ENCODE results near the gene TEX53. TPM values are rescaled to one million over a fixed set of nuclear protein-coding genes. Genes with fewer than 3 reads are reported as not detected.

The TEX53 gene
- total and polyA plus RNA-seq, 2 experiments from 2014 or later = 0.44 TPM; not detected in 1

GRCh38 chr9:114678795-114679194 lies 21.2 kb upstream of the TEX53 start:
- H3K27ac ChIP-seq = no peak overlapping the region
- no peaks in the 10 kb centered on the region for H3K9me3 ChIP-seq (ENCODE audit: low read depth)
- no peak overlapping the region for H3K4me2 ChIP-seq
- no peak overlapping the region for H3K4me3 ChIP-seq
- H3K27me3 ChIP-seq = no peaks in the 10 kb centered on the region
- H3K9me2 ChIP-seq (replicated peaks; ENCODE audit: insufficient read depth) = no peaks in the 10 kb centered on the region
- H2AFZ ChIP-seq = no peak overlapping the region
- H3K4me1 ChIP-seq (ENCODE audit: insufficient read depth) = peaks cover 13% of the 10 kb centered on the region
- no peaks in the 10 kb centered on the region for H3K79me2 ChIP-seq
- no peaks in the 10 kb centered on the region for H4K20me1 ChIP-seq (ENCODE audit: insufficient read depth, poor library complexity, severe bottlenecking)
- no peak for DNase-seq (ENCODE audit: low spot score)
- H3K36me3 ChIP-seq (replicated peaks; ENCODE audit: insufficient read depth, low read depth) = no peaks in the 10 kb centered on the region
- TF ChIP-seq EZH2 (IDR thresholded peaks at IDR 0.05; ENCODE audit: borderline replicate concordance) (no peak), EZH2phosphoT487 (IDR thresholded peaks at IDR 0.05; ENCODE audit: low read depth, severe bottlenecking, unreplicated experiment) (no peak)
- TF ChIP-seq, protein P1, sequence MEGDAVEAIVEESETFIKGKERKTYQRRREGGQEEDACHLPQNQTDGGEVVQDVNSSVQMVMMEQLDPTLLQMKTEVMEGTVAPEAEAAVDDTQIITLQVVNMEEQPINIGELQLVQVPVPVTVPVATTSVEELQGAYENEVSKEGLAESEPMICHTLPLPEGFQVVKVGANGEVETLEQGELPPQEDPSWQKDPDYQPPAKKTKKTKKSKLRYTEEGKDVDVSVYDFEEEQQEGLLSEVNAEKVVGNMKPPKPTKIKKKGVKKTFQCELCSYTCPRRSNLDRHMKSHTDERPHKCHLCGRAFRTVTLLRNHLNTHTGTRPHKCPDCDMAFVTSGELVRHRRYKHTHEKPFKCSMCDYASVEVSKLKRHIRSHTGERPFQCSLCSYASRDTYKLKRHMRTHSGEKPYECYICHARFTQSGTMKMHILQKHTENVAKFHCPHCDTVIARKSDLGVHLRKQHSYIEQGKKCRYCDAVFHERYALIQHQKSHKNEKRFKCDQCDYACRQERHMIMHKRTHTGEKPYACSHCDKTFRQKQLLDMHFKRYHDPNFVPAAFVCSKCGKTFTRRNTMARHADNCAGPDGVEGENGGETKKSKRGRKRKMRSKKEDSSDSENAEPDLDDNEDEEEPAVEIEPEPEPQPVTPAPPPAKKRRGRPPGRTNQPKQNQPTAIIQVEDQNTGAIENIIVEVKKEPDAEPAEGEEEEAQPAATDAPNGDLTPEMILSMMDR (IDR thresholded peaks at IDR 0.05; ENCODE audit: poor library complexity) = no peak

DNA sequence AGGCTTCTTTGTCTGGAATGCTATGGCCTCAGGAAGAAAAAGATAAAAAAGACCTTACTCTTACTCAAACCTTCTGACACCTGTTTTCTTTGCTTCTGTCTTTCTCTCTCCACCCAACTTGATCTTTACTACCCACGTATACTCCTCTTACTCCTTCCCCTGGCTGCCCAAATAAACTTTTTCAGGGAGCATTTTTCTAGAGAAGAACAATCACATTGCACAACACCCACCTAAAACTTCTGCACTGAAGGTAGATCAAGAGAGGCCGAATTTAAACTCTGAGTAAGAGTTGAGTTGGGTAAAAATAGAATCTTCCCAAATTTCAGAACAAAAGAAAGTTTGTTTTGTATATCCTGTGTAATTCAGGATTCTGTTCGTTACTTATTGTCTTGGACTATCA lies 20.5 kb upstream of the TEX53 start:
- Histone ChIP-seq H4K20me1 (ENCODE audit: insufficient read depth, poor library complexity, severe bottlenecking) (no peaks in the 10 kb centered on the region), H3K9me2 (replicated peaks; ENCODE audit: insufficient read depth) (no peaks in the 10 kb centered on the region), H3K36me3 (replicated peaks; ENCODE audit: insufficient read depth, low read depth) (no peaks in the 10 kb centered on the region), H2AFZ (no peak overlapping the region), H3K27me3 (no peaks in the 10 kb centered on the region), H3K4me3 (no peak overlapping the region), H3K27ac (peak overlapping the region; percentile 26), H3K9me3 (ENCODE audit: low read depth) (no peaks in the 10 kb centered on the region), H3K4me1 (ENCODE audit: insufficient read depth) (peaks cover 13% of the 10 kb centered on the region), H3K4me2 (no peak overlapping the region), H3K79me2 (no peaks in the 10 kb centered on the region)
- WGBS (ENCODE audit: low lambda C conversion rate, missing lambda C conversion rate) = 73% methylated on average over 3 of the region's 3 CpGs
- DNase-seq (ENCODE audit: low spot score) = no peak
- TF ChIP-seq, protein P1 (IDR thresholded peaks at IDR 0.05; ENCODE audit: poor library complexity) = no peak
- TF ChIP-seq EZH2phosphoT487 (IDR thresholded peaks at IDR 0.05; ENCODE audit: low read depth, severe bottlenecking, unreplicated experiment) = no peak
- TF ChIP-seq EZH2 (IDR thresholded peaks at IDR 0.05; ENCODE audit: borderline replicate concordance) = no peak

GRCh38 chr9:114677418-114677817 lies 19.8 kb upstream of the TEX53 start:
- Histone ChIP-seq H3K36me3 (replicated peaks; ENCODE audit: insufficient read depth, low read depth) (no peaks in the 10 kb centered on the region), H3K27ac (peak overlapping the region; percentile 26), H3K4me3 (no peak overlapping the region), H3K9me3 (ENCODE audit: low read depth) (no peaks in the 10 kb centered on the region), H4K20me1 (ENCODE audit: insufficient read depth, poor library complexity, severe bottlenecking) (no peaks in the 10 kb centered on the region), H3K27me3 (no peaks in the 10 kb centered on the region), H2AFZ (no peak overlapping the region), H3K4me1 (ENCODE audit: insufficient read depth) (peaks cover 13% of the 10 kb centered on the region), H3K79me2 (no peaks in the 10 kb centered on the region), H3K4me2 (peak overlapping the region; percentile 24), H3K9me2 (replicated peaks; ENCODE audit: insufficient read depth) (no peaks in the 10 kb centered on the region)
- peak; percentile 92 for DNase-seq (ENCODE audit: low spot score)
- TF ChIP-seq EZH2 (IDR thresholded peaks at IDR 0.05; ENCODE audit: borderline replicate concordance) = no peak
- TF ChIP-seq EZH2phosphoT487 (IDR thresholded peaks at IDR 0.05; ENCODE audit: low read depth, severe bottlenecking, unreplicated experiment) = no peak
- TF ChIP-seq, protein P1 (IDR thresholded peaks at IDR 0.05; ENCODE audit: poor library complexity) = no peak
- WGBS (ENCODE audit: low lambda C conversion rate, missing lambda C conversion rate) = 22% methylated on average over 3 of the region's 3 CpGs

GRCh38 chr9:114676901-114677300 lies 19.3 kb upstream of the TEX53 start:
- H2AFZ ChIP-seq = no peak overlapping the region
- 93% methylated on average over 4 of the region's 4 CpGs for WGBS (ENCODE audit: low lambda C conversion rate, missing lambda C conversion rate)
- peak overlapping the region; percentile 0 for H3K27ac ChIP-seq
- no peaks in the 10 kb centered on the region for H3K79me2 ChIP-seq
- H3K4me2 ChIP-seq = peak overlapping the region; percentile 24
- no peak overlapping the region for H3K4me3 ChIP-seq
- H3K36me3 ChIP-seq (replicated peaks; ENCODE audit: insufficient read depth, low read depth) = no peaks in the 10 kb centered on the region
- no peaks in the 10 kb centered on the region for H3K9me2 ChIP-seq (replicated peaks; ENCODE audit: insufficient read depth)
- H3K27me3 ChIP-seq = no peaks in the 10 kb centered on the region
- DNase-seq (ENCODE audit: low spot score) = no peak
- TF ChIP-seq, protein P1 (IDR thresholded peaks at IDR 0.05; ENCODE audit: poor library complexity) = no peak
- TF ChIP-seq EZH2 (IDR thresholded peaks at IDR 0.05; ENCODE audit: borderline replicate concordance) (no peak), EZH2phosphoT487 (IDR thresholded peaks at IDR 0.05; ENCODE audit: low read depth, severe bottlenecking, unreplicated experiment) (no peak)
- H3K4me1 ChIP-seq (ENCODE audit: insufficient read depth) = peaks cover 13% of the 10 kb centered on the region
- H3K9me3 ChIP-seq (ENCODE audit: low read depth) = no peaks in the 10 kb centered on the region
- no peaks in the 10 kb centered on the region for H4K20me1 ChIP-seq (ENCODE audit: insufficient read depth, poor library complexity, severe bottlenecking)
